WTC11 (cell line): Measurements from ENCODE around the gene CORIN.

Experiments
- ARID4B ChIP-seq: sonication (generic); formaldehyde crosslinking; IDR thresholded peaks from 2 replicates; pipeline ENCODE4 v1.8.0; 2023; ENCODE audit warnings: missing genetic modification reagents, mild to moderate bottlenecking, borderline replicate concordance
- ATF2 ChIP-seq: sonication (generic); formaldehyde crosslinking; IDR thresholded peaks from 2 replicates; pipeline ENCODE4 v1.8.1; 2022; ENCODE audit warnings: low read depth, missing genetic modification reagents, borderline replicate concordance
- CTCF ChIP-seq: fragments of 200-600 bp; IDR thresholded peaks from 2 replicates; pipeline ENCODE4 v1.8.0; 2022; ENCODE audit warnings: antibody characterized with exemption
- ETV6 ChIP-seq: sonication (generic); formaldehyde crosslinking; IDR thresholded peaks from 2 replicates; pipeline ENCODE4 v1.8.1; 2022; ENCODE audit warnings: mild to moderate bottlenecking, missing genetic modification reagents
- JAZF1 ChIP-seq: fragments of 250-450 bp; sonication (Bioruptor Pico); IDR thresholded peaks from 2 replicates; pipeline ENCODE4 v1.9.0; 2021; ENCODE audit warnings: moderate library complexity, mild to moderate bottlenecking, inconsistent platforms
- MAX ChIP-seq: sonication (generic); formaldehyde crosslinking; IDR thresholded peaks from 2 replicates; pipeline ENCODE4 v1.8.0; 2022; ENCODE audit warnings: mild to moderate bottlenecking, missing genetic modification reagents
- NFE2L1 ChIP-seq: sonication (generic); formaldehyde crosslinking; IDR thresholded peaks from 2 replicates; pipeline ENCODE4 v1.8.1; 2023; ENCODE audit warnings: missing genetic modification reagents
- NFYB ChIP-seq: sonication (generic); formaldehyde crosslinking; conservative IDR thresholded peaks from 2 replicates; pipeline ENCODE4 v1.8.0; 2022; ENCODE audit warnings: low read depth, missing genetic modification reagents
- TEAD1 ChIP-seq: sonication (generic); formaldehyde crosslinking; IDR thresholded peaks from 2 replicates; pipeline ENCODE4 v1.8.0; 2022; ENCODE audit warnings: mild to moderate bottlenecking, missing genetic modification reagents
- ZNF317 ChIP-seq: sonication (generic); formaldehyde crosslinking; IDR thresholded peaks from 2 replicates; pipeline ENCODE4 v1.8.1; 2023; ENCODE audit warnings: low read depth, mild to moderate bottlenecking, moderate library complexity, missing genetic modification reagents, borderline replicate concordance

- TF ChIP-seq ETV6 (CRISPR knock-in tag) (no peak), CTCF (no peak), NFE2L1 (CRISPR knock-in tag) (no peak), TEAD1 (no peak), ATF2 (no peak), ARID4B (CRISPR knock-in tag) (no peak), NFYB (CRISPR knock-in tag) (no peak), JAZF1 (CRISPR knock-in tag) (no peak), MAX (CRISPR knock-in tag) (no peak), ZNF317 (CRISPR knock-in tag) (no peak)
Observed at GRCh38 chr4:47863486-47863885, 25.6 kb upstream of the CORIN start.
